ENCODE measurements around the gene ANKRD9.

The ANKRD9 gene

GRCh38 chr14:102525929-102526497, 16.4 kb upstream of the ANKRD9 start:
- H2AFZ ChIP-seq (ENCODE audit: low read depth, low read length): peak overlapping the region; percentile 93
- no peaks in the 10 kb centered on the region for H3K36me3 ChIP-seq (ENCODE audit: insufficient read depth, low read length)
- peak overlapping the region; percentile 90 for H3K4me2 ChIP-seq (ENCODE audit: insufficient read depth, low read length)
- no peaks in the 10 kb centered on the region for H3K9me3 ChIP-seq (ENCODE audit: insufficient read depth, low read length, severe bottlenecking)
- H3K79me2 ChIP-seq (ENCODE audit: insufficient read depth, low read length): no peaks in the 10 kb centered on the region
- ATAC-seq (ENCODE audit: insufficient read depth, low read depth) (no peak), DNase-seq (no peak)
- H3K4me1 ChIP-seq (ENCODE audit: insufficient read depth, low read length): peaks cover 27% of the 10 kb centered on the region
- H3K9ac ChIP-seq (ENCODE audit: low read depth, low read length): peak overlapping the region; percentile 54; the same call in 1 of the 2 replicates
- peak overlapping the region; percentile 71; the same call in 1 of the 2 replicates for H3K27ac ChIP-seq (ENCODE audit: low read length)
- no peaks in the 10 kb centered on the region for H3K27me3 ChIP-seq (ENCODE audit: insufficient read depth, low read length, poor library complexity)
- peak overlapping the region in 1 of 2 experiments; percentile 63; a peak in 2 of 4 replicates for H3K4me3 ChIP-seq (ENCODE audit: low read depth in 1 of 2, low read length in 2 of 2)
- TF ChIP-seq CTCF (IDR thresholded peaks at IDR 0.05; ENCODE audit: borderline replicate concordance, extremely low read depth, low read length, poor library complexity, severe bottlenecking): no peak
- no peak for TF ChIP-seq EZH2 (IDR thresholded peaks at IDR 0.05; ENCODE audit: borderline replicate concordance, low read depth, low read length, severe bottlenecking)
- H4K20me1 ChIP-seq (ENCODE audit: insufficient read depth, low read length): no peaks in the 10 kb centered on the region

- Histone ChIP-seq H3K4me1 (ENCODE audit: insufficient read depth, low read length) (peaks cover 27% of the 10 kb centered on the region), H3K4me2 (ENCODE audit: insufficient read depth, low read length) (peak overlapping the region; percentile 90), H2AFZ (ENCODE audit: low read depth, low read length) (peak overlapping the region; percentile 93), H3K36me3 (ENCODE audit: insufficient read depth, low read length) (no peaks in the 10 kb centered on the region), H3K4me3 (ENCODE audit: low read depth in 1 of 2, low read length in 2 of 2) (peak overlapping the region; percentile 28 to 63), H3K27ac (ENCODE audit: low read length) (peak overlapping the region; percentile 71), H3K9ac (ENCODE audit: low read depth, low read length) (peak overlapping the region; percentile 54), H3K79me2 (ENCODE audit: insufficient read depth, low read length) (no peaks in the 10 kb centered on the region), H4K20me1 (ENCODE audit: insufficient read depth, low read length) (no peaks in the 10 kb centered on the region), H3K27me3 (ENCODE audit: insufficient read depth, low read length, poor library complexity) (no peaks in the 10 kb centered on the region), H3K9me3 (ENCODE audit: insufficient read depth, low read length, severe bottlenecking) (no peaks in the 10 kb centered on the region)
- peak; percentile 26; the same call in 2 of the 3 replicates for ATAC-seq (ENCODE audit: insufficient read depth, low read depth)
- TF ChIP-seq CTCF (IDR thresholded peaks at IDR 0.05; ENCODE audit: borderline replicate concordance, extremely low read depth, low read length, poor library complexity, severe bottlenecking): no peak
- no peak for TF ChIP-seq EZH2 (IDR thresholded peaks at IDR 0.05; ENCODE audit: borderline replicate concordance, low read depth, low read length, severe bottlenecking)
- peak; percentile 59 for DNase-seq
These were observed 15.8 kb upstream of the ANKRD9 start for GRCh38 chr14:102525219-102525928.

GRCh38 chr14:102524451-102525218, 15.1 kb upstream of the ANKRD9 start:
- Histone ChIP-seq H2AFZ (ENCODE audit: low read depth, low read length) (peak overlapping the region; percentile 93), H4K20me1 (ENCODE audit: insufficient read depth, low read length) (no peaks in the 10 kb centered on the region), H3K9me3 (ENCODE audit: insufficient read depth, low read length, severe bottlenecking) (no peaks in the 10 kb centered on the region), H3K36me3 (ENCODE audit: insufficient read depth, low read length) (no peaks in the 10 kb centered on the region), H3K4me1 (ENCODE audit: insufficient read depth, low read length) (peaks cover 27% of the 10 kb centered on the region), H3K4me2 (ENCODE audit: insufficient read depth, low read length) (peak overlapping the region; percentile 90), H3K79me2 (ENCODE audit: insufficient read depth, low read length) (no peaks in the 10 kb centered on the region), H3K27ac (ENCODE audit: low read length) (peak overlapping the region; percentile 71), H3K9ac (ENCODE audit: low read depth, low read length) (peak overlapping the region; percentile 54), H3K4me3 (ENCODE audit: low read depth in 1 of 2, low read length in 2 of 2) (peak overlapping the region; percentile 28 to 63), H3K27me3 (ENCODE audit: insufficient read depth, low read length, poor library complexity) (no peaks in the 10 kb centered on the region)
- ATAC-seq (ENCODE audit: insufficient read depth, low read depth) (peak; percentile 99), DNase-seq (peak; percentile 98)
- no peak for TF ChIP-seq EZH2 (IDR thresholded peaks at IDR 0.05; ENCODE audit: borderline replicate concordance, low read depth, low read length, severe bottlenecking)
- TF ChIP-seq CTCF (IDR thresholded peaks at IDR 0.05; ENCODE audit: borderline replicate concordance, extremely low read depth, low read length, poor library complexity, severe bottlenecking): peak; percentile 100

Data from DND-41 (cell line).